ENCODE measurements around the gene CNOT9.

Gene CNOT9

DNA sequence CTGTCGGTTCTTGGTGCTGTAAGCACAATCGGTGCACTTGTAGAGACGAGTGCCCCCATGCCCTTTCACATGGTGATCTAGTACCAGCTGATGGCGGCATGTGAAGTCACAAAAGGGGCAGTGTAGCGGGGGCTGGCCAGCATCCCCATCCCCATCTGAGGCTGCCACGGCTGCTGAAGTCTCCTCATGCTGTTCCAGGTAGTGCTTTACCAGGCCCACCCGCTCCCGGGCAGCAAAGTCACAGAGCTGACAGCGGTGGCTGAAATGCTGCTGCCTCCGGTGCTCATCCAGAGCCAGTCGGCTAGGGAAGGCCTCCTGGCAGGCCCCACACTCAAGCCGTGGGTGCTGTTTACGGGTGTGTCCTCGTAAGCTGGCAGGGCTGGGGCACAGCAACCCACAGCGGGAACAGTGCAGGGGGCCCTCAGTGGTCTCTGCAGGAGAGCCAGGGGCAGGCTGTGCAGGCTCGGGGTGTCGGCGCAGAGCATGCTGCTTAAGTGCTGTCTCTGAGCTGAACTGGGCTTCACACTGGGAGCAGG, 73.5 kb downstream of the CNOT9 start:
- Histone ChIP-seq H2AFZ (ENCODE audit: low read length) (no peak overlapping the region), H3K4me2 (ENCODE audit: low read depth, low read length, poor library complexity, severe bottlenecking) (no peak overlapping the region), H3K36me3 (ENCODE audit: insufficient read depth, low read length) (peaks cover 62% of the 10 kb centered on the region; the same call in 1 of the 2 replicates), H3K4me1 (ENCODE audit: insufficient read depth, low read length, poor library complexity, severe bottlenecking) (no peaks in the 10 kb centered on the region), H3K9me2 (replicated peaks; ENCODE audit: low read depth, low read length) (no peaks in the 10 kb centered on the region), H3K27me3 (ENCODE audit: insufficient read depth, low read length, poor library complexity, severe bottlenecking) (no peaks in the 10 kb centered on the region), H3K9me3 (ENCODE audit: insufficient read depth, low read depth, low read length) (no peaks in the 10 kb centered on the region), H3K79me2 (ENCODE audit: insufficient read depth, low read length) (no peaks in the 10 kb centered on the region), H3K4me3 (ENCODE audit: low read length, poor library complexity, severe bottlenecking) (no peak overlapping the region), H3K9ac (ENCODE audit: low read depth, low read length, poor library complexity, severe bottlenecking) (no peak overlapping the region), H4K20me1 (ENCODE audit: insufficient read depth, low read length, poor library complexity, severe bottlenecking) (no peaks in the 10 kb centered on the region), H3F3A (ENCODE audit: low read depth) (no peaks in the 10 kb centered on the region)
- no peak for TF ChIP-seq EZH2phosphoT487 (IDR thresholded peaks at IDR 0.05; ENCODE audit: borderline replicate concordance)
- TF ChIP-seq, protein P1, sequence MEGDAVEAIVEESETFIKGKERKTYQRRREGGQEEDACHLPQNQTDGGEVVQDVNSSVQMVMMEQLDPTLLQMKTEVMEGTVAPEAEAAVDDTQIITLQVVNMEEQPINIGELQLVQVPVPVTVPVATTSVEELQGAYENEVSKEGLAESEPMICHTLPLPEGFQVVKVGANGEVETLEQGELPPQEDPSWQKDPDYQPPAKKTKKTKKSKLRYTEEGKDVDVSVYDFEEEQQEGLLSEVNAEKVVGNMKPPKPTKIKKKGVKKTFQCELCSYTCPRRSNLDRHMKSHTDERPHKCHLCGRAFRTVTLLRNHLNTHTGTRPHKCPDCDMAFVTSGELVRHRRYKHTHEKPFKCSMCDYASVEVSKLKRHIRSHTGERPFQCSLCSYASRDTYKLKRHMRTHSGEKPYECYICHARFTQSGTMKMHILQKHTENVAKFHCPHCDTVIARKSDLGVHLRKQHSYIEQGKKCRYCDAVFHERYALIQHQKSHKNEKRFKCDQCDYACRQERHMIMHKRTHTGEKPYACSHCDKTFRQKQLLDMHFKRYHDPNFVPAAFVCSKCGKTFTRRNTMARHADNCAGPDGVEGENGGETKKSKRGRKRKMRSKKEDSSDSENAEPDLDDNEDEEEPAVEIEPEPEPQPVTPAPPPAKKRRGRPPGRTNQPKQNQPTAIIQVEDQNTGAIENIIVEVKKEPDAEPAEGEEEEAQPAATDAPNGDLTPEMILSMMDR (conservative IDR thresholded peaks at IDR 0.05; ENCODE audit: low read length), result no peak

DNA sequence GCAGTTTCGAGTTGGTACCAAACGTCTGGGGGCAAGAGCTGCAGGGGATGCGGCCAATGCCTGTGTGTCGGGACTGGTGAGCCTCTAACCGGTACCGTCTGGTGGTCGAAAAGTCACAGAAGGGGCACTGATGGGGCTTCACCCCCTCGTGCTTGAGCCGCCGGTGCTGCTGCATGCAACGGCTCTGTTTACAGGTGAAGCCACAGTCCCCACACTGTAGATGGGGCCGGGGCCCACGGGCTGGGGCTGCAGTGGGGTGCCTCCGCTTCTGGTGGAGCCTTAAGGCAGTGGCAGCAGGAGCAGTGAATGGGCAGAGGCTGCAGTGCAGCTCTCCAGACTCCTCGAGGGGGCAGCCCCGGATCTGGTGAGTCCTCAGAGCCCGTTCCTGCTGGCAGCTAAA, 74.1 kb downstream of the CNOT9 start:
- no peak overlapping the region for H3K4me2 ChIP-seq (ENCODE audit: low read depth, low read length, poor library complexity, severe bottlenecking)
- H3K9me3 ChIP-seq (ENCODE audit: insufficient read depth, low read depth, low read length), result no peaks in the 10 kb centered on the region
- H4K20me1 ChIP-seq (ENCODE audit: insufficient read depth, low read length, poor library complexity, severe bottlenecking), result no peaks in the 10 kb centered on the region
- no peaks in the 10 kb centered on the region for H3F3A ChIP-seq (ENCODE audit: low read depth)
- H2AFZ ChIP-seq (ENCODE audit: low read length), result no peak overlapping the region
- H3K9me2 ChIP-seq (replicated peaks; ENCODE audit: low read depth, low read length), result no peaks in the 10 kb centered on the region
- no peak overlapping the region for H3K9ac ChIP-seq (ENCODE audit: low read depth, low read length, poor library complexity, severe bottlenecking)
- H3K4me1 ChIP-seq (ENCODE audit: insufficient read depth, low read length, poor library complexity, severe bottlenecking), result no peaks in the 10 kb centered on the region
- TF ChIP-seq, protein P1 (conservative IDR thresholded peaks at IDR 0.05; ENCODE audit: low read length), result no peak
- no peak for TF ChIP-seq EZH2phosphoT487 (IDR thresholded peaks at IDR 0.05; ENCODE audit: borderline replicate concordance)
- no peak overlapping the region for H3K4me3 ChIP-seq (ENCODE audit: low read length, poor library complexity, severe bottlenecking)
- no peaks in the 10 kb centered on the region; the same call in 1 of the 2 replicates for H3K79me2 ChIP-seq (ENCODE audit: insufficient read depth, low read length)
- no peaks in the 10 kb centered on the region for H3K27me3 ChIP-seq (ENCODE audit: insufficient read depth, low read length, poor library complexity, severe bottlenecking)
- H3K36me3 ChIP-seq (ENCODE audit: insufficient read depth, low read length), result peaks cover 63% of the 10 kb centered on the region; the same call in 1 of the 2 replicates

DNA sequence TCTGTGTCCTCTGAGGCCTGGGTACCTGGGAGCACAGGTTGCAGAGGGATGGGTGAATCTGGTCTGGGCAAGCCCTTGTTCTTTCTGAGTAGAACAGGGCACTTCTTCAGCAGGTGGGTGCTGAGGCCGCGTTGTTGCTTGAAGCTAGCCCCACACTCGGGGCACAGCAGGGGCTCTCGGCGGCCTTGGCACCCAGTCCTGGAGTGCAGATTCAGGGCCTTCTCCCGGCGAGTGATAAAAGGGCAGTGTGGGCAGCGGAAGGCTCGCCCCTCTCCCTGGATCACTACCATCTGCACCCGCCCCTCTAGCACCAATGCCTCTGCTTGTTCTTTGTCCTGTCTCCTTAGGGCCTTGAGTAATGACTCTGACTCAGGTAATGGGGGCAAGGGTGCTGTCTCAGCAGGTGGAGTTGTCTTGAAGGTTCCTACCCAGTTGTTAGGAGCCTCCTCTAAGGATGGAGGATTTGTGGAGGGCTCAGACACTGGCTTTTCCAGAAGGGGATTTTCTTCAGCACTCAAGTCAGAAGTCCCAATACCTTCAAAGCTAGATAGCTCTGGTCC, 75.2 kb downstream of the CNOT9 start:
- no peak overlapping the region for H2AFZ ChIP-seq (ENCODE audit: low read length)
- no peaks in the 10 kb centered on the region for H3K9me3 ChIP-seq (ENCODE audit: insufficient read depth, low read depth, low read length)
- peaks cover 61% of the 10 kb centered on the region; the same call in 1 of the 2 replicates for H3K36me3 ChIP-seq (ENCODE audit: insufficient read depth, low read length)
- H3K4me3 ChIP-seq (ENCODE audit: low read length, poor library complexity, severe bottlenecking), result no peak overlapping the region
- no peaks in the 10 kb centered on the region for H4K20me1 ChIP-seq (ENCODE audit: insufficient read depth, low read length, poor library complexity, severe bottlenecking)
- no peaks in the 10 kb centered on the region for H3K27me3 ChIP-seq (ENCODE audit: insufficient read depth, low read length, poor library complexity, severe bottlenecking)
- no peaks in the 10 kb centered on the region for H3K4me1 ChIP-seq (ENCODE audit: insufficient read depth, low read length, poor library complexity, severe bottlenecking)
- H3K9ac ChIP-seq (ENCODE audit: low read depth, low read length, poor library complexity, severe bottlenecking), result no peak overlapping the region
- H3F3A ChIP-seq (ENCODE audit: low read depth), result no peaks in the 10 kb centered on the region
- TF ChIP-seq, protein P1 (conservative IDR thresholded peaks at IDR 0.05; ENCODE audit: low read length), result no peak
- no peak overlapping the region for H3K4me2 ChIP-seq (ENCODE audit: low read depth, low read length, poor library complexity, severe bottlenecking)
- no peaks in the 10 kb centered on the region; the same call in 1 of the 2 replicates for H3K79me2 ChIP-seq (ENCODE audit: insufficient read depth, low read length)
- H3K9me2 ChIP-seq (replicated peaks; ENCODE audit: low read depth, low read length), result no peaks in the 10 kb centered on the region

All from Loucy (cell line).